Ovary (tissue), 3 donors: ENCODE results near the gene ADAMTS13.

ENCODE experiments used
- EP300 ChIP-seq: sonication (generic); formaldehyde crosslinking; IDR thresholded peaks from one replicate; pipeline ENCODE4 v1.6.1; 2017; ENCODE audit warnings: antibody characterized with exemption
- POLR2A ChIP-seq: fragments of 450-650 bp; IDR thresholded peaks from one replicate; pipeline ENCODE4 v1.6.1; 2017; ENCODE audit warnings: antibody characterized with exemption, mild to moderate bottlenecking, moderate library complexity
- TF ChIP-seq, protein P1 (sequence below), 3 donors: fragments of 450-650 bp in 2 of 3; fragments of 200-600 bp in 1 of 3; IDR thresholded peaks; one replicate each; pipeline versions ENCODE4 v1.5.1 to v1.8.0; 2016 to 2022; ENCODE audit warnings: antibody characterized with exemption in 3 of 3, mild to moderate bottlenecking in 1 of 3
- donor health status: DM: no; HTN: no; CAD: no.

DNA sequence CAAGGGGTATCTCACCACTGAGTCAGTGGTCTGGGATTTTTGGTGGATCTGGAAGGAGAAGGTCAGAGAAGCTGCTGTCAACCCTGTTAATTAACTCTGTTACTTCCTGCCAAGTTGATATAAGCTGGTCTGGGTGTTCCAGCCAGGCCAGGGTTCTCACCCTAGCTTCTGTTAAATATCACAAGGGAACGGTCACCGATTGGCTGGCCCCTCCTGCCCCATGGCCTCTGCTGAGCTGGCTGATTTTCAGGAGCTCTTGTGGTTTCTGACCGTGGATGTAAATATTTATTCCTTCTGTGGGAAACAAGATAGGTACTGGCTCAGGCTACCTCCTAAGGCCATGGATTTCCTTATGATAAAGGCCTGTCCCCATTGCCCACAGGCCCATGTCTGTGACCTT, 1.0 kb downstream of the ADAMTS13 start:
- TF ChIP-seq, protein P1, sequence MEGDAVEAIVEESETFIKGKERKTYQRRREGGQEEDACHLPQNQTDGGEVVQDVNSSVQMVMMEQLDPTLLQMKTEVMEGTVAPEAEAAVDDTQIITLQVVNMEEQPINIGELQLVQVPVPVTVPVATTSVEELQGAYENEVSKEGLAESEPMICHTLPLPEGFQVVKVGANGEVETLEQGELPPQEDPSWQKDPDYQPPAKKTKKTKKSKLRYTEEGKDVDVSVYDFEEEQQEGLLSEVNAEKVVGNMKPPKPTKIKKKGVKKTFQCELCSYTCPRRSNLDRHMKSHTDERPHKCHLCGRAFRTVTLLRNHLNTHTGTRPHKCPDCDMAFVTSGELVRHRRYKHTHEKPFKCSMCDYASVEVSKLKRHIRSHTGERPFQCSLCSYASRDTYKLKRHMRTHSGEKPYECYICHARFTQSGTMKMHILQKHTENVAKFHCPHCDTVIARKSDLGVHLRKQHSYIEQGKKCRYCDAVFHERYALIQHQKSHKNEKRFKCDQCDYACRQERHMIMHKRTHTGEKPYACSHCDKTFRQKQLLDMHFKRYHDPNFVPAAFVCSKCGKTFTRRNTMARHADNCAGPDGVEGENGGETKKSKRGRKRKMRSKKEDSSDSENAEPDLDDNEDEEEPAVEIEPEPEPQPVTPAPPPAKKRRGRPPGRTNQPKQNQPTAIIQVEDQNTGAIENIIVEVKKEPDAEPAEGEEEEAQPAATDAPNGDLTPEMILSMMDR (IDR thresholded peaks at IDR 0.05) = no peak
- TF ChIP-seq POLR2A = no peak
- TF ChIP-seq EP300 = no peak
